A673 (cell line): ENCODE measurements around the gene EBP.

Source experiments
- EZH2 ChIP-seq: fragments of 200-600 bp; sonication (generic); IDR thresholded peaks from 2 replicates; pipeline ENCODE4 v1.6.1; 2017; ENCODE audit warnings: borderline replicate concordance, low read depth, mild to moderate bottlenecking, mixed read lengths, antibody characterized with exemption, low read length; ENCODE audit not compliant: poor library complexity, severe bottlenecking
- TF ChIP-seq, protein P1 (sequence below): fragments of 300-800, 200-600 bp; sonication (generic); conservative IDR thresholded peaks from 2 replicates; pipeline ENCODE4 v1.5.1; 2017; ENCODE audit warnings: low read depth, mild to moderate bottlenecking, antibody characterized with exemption, low read length, moderate library complexity, mixed read lengths

DNA sequence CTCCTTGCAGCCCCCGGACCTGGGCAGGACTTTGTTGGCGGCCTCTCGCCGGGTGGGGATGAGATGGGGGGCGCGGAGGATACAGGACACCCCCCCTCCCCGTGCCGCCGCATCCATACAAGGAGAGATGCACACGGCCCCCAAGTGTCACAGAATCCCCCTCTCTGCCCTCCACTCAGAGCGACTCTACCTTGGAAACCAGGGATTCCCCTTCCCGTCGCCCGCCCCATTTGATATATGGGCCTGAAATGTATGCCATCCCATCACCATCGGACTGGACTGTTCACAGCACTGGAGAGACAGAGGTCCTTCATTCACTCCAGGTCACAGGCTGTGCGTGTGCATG is 12.4 kb upstream of the EBP start:
- TF ChIP-seq, protein P1, sequence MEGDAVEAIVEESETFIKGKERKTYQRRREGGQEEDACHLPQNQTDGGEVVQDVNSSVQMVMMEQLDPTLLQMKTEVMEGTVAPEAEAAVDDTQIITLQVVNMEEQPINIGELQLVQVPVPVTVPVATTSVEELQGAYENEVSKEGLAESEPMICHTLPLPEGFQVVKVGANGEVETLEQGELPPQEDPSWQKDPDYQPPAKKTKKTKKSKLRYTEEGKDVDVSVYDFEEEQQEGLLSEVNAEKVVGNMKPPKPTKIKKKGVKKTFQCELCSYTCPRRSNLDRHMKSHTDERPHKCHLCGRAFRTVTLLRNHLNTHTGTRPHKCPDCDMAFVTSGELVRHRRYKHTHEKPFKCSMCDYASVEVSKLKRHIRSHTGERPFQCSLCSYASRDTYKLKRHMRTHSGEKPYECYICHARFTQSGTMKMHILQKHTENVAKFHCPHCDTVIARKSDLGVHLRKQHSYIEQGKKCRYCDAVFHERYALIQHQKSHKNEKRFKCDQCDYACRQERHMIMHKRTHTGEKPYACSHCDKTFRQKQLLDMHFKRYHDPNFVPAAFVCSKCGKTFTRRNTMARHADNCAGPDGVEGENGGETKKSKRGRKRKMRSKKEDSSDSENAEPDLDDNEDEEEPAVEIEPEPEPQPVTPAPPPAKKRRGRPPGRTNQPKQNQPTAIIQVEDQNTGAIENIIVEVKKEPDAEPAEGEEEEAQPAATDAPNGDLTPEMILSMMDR: no peak
- no peak for TF ChIP-seq EZH2
